Ishikawa (cell line): ENCODE data around the gene KLRC4.
A peak's percentile ranks its signal among the peaks of the same experiment; 100 is the strongest.

Experiments used
- CEBPB ChIP-seq: IDR thresholded peaks from 2 replicates; pipeline ENCODE4 v1.6.1; 2012
- CREB1 ChIP-seq: IDR thresholded peaks from 2 replicates; pipeline ENCODE4 v1.6.1; 2012; ENCODE audit warnings: low read depth
- EGR1 ChIP-seq: IDR thresholded peaks from 2 replicates; pipeline ENCODE4 v1.6.1; 2012
- EP300 ChIP-seq: IDR thresholded peaks from 2 replicates; pipeline ENCODE4 v1.6.1; 2012; ENCODE audit warnings: borderline replicate concordance
- FOXM1 ChIP-seq: IDR thresholded peaks from 2 replicates; pipeline ENCODE4 v1.6.1; 2012; ENCODE audit warnings: low read depth, borderline replicate concordance
- NFIC ChIP-seq: IDR thresholded peaks from 2 replicates; pipeline ENCODE4 v1.6.1; 2012
- RAD21 ChIP-seq: IDR thresholded peaks from 2 replicates; pipeline ENCODE4 v1.6.1; 2012; ENCODE audit warnings: low read depth
- TAF1 ChIP-seq: IDR thresholded peaks from 2 replicates; pipeline ENCODE4 v1.6.1; 2012; ENCODE audit warnings: low read depth, mild to moderate bottlenecking
- TCF12 ChIP-seq: IDR thresholded peaks from 2 replicates; pipeline ENCODE4 v1.6.1; 2012; ENCODE audit warnings: low read depth
- TEAD4 ChIP-seq: IDR thresholded peaks from 2 replicates; pipeline ENCODE4 v1.6.1; 2012
- YY1 ChIP-seq: IDR thresholded peaks from 2 replicates; pipeline ENCODE4 v1.6.1; 2012; ENCODE audit warnings: low read depth
- ZBTB7A ChIP-seq: IDR thresholded peaks from 2 replicates; pipeline ENCODE4 v1.6.1; 2012; ENCODE audit warnings: low read depth
- TF ChIP-seq, protein P1 (sequence below): IDR thresholded peaks from 2 replicates; pipeline ENCODE4 v1.6.1; 2012
- TF ChIP-seq, protein P2 (sequence below): IDR thresholded peaks from 2 replicates; pipeline ENCODE4 v1.6.1; 2012
- TF ChIP-seq, protein P3 (sequence below): IDR thresholded peaks from 2 replicates; pipeline ENCODE4 v1.6.1; 2012; ENCODE audit warnings: low read depth, mild to moderate bottlenecking

KLRC4 gene

DNA sequence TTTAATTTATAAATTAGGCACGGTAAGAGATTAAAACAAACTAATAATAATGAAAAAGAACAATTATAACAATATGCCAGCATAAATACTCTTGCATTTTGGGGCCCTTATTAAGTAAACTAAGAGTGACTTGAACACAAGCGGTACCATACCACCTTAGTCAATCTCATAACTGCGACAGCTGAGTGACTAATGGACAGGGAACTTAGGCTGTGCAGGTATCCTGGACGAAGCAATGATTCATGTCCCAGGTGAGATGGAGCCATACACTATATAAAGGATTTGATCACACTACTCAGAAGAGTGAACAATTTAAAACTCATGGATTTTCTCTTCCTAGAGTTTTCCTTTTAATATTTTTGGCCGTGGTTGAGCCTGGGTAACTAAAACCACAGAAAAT lies 4.3 kb downstream of the KLRC4 start:
- TF ChIP-seq, protein P1, sequence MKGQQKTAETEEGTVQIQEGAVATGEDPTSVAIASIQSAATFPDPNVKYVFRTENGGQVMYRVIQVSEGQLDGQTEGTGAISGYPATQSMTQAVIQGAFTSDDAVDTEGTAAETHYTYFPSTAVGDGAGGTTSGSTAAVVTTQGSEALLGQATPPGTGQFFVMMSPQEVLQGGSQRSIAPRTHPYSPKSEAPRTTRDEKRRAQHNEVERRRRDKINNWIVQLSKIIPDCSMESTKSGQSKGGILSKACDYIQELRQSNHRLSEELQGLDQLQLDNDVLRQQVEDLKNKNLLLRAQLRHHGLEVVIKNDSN, result no peak
- no peak for TF ChIP-seq NFIC
- no peak for TF ChIP-seq CREB1
- TF ChIP-seq TEAD4, result no peak
- no peak for TF ChIP-seq YY1
- no peak for TF ChIP-seq EP300
- TF ChIP-seq ZBTB7A, result no peak
- no peak for TF ChIP-seq RAD21
- TF ChIP-seq TAF1, result no peak
- TF ChIP-seq TCF12, result no peak
- TF ChIP-seq CEBPB, result no peak
- TF ChIP-seq, protein P2, sequence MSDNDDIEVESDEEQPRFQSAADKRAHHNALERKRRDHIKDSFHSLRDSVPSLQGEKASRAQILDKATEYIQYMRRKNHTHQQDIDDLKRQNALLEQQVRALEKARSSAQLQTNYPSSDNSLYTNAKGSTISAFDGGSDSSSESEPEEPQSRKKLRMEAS, result no peak

DNA sequence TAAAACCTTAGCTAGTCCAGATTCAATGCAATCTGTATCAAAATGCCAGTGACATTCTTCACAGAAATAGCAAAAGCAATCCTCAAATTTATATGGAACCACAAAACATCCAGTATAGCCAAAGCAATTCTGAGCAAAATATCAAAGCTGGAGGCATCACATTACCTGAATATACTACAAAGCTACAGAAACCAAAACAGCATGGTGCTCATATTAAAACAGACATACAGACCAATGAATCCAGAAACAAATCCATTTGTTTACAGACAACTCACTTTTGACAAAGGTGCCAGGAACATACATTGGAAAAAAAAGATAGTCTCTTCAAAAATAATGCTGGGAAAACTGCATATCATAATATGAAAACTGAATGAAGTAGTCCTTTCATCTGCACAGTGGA lies 4.8 kb downstream of the KLRC4 start:
- TF ChIP-seq ZBTB7A (no peak), RAD21 (no peak), NFIC (no peak)
- TF ChIP-seq, protein P2, result no peak

DNA sequence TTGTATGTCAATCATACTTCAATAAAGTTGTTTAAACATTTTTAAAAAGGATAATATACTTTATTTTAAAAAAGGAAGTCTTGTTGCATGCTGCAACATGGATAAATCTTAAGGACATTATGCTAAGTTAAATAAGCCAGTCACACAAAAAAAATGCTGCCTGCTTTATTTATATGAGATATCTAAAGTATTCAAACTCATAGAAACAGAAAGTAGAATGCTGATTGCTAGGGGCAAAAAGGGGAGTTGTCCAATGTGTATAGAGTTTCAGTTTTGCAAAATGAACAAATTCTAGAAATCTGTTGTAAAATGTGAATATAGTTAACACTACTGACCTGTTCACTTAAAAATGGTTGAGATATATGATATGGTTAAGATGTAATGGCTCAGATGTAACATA lies 8.7 kb downstream of the KLRC4 start:
- TF ChIP-seq, protein P1, result no peak
- TF ChIP-seq CEBPB (no peak), TCF12 (no peak), FOXM1 (no peak), RAD21 (no peak)
- TF ChIP-seq, protein P3, sequence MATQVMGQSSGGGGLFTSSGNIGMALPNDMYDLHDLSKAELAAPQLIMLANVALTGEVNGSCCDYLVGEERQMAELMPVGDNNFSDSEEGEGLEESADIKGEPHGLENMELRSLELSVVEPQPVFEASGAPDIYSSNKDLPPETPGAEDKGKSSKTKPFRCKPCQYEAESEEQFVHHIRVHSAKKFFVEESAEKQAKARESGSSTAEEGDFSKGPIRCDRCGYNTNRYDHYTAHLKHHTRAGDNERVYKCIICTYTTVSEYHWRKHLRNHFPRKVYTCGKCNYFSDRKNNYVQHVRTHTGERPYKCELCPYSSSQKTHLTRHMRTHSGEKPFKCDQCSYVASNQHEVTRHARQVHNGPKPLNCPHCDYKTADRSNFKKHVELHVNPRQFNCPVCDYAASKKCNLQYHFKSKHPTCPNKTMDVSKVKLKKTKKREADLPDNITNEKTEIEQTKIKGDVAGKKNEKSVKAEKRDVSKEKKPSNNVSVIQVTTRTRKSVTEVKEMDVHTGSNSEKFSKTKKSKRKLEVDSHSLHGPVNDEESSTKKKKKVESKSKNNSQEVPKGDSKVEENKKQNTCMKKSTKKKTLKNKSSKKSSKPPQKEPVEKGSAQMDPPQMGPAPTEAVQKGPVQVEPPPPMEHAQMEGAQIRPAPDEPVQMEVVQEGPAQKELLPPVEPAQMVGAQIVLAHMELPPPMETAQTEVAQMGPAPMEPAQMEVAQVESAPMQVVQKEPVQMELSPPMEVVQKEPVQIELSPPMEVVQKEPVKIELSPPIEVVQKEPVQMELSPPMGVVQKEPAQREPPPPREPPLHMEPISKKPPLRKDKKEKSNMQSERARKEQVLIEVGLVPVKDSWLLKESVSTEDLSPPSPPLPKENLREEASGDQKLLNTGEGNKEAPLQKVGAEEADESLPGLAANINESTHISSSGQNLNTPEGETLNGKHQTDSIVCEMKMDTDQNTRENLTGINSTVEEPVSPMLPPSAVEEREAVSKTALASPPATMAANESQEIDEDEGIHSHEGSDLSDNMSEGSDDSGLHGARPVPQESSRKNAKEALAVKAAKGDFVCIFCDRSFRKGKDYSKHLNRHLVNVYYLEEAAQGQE, result no peak

DNA sequence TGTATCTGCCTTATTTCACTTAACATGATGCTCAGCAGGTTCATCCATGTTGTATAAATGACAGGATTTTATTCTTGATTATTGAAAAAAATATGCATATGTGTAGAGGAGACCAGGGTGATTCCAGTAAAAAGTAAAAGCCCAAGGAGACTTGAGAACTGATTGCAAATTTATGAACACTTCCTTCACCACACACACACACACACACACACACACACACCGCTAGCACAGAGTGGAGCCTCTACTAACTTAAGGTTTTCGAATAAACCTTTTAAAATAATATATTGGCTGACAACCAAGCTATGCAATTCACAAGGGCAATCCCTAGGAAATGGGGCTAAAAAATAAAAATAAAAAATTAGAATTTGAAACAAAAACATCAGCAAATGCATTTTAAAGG lies 11.4 kb downstream of the KLRC4 start:
- TF ChIP-seq CEBPB (no peak), ZBTB7A (no peak), EP300 (no peak), YY1 (no peak), TCF12 (no peak), NFIC (no peak), RAD21 (no peak), TAF1 (no peak), EGR1 (no peak), FOXM1 (no peak), TEAD4 (no peak), CREB1 (no peak)
- TF ChIP-seq, protein P1, result no peak
- TF ChIP-seq, protein P2, result no peak
- TF ChIP-seq, protein P3, result no peak

DNA sequence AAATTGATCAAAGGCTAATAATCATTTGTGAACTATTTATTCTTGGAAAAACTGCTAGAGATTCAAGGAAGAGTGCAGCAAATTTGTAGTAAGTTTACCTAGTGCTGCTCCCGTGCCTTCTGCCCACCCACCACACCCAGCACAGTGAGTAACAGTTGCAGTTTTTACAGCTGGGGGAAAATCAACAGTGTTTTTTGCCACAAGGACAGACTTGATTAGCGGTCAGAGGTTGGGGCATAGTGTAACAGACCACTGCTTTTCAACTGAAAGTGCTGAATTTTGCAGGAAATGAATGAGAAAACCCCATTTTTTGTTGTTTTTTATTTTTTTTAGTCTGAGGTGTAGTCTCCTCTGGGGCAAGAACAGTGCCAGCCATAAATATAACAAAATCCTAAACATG lies 12.3 kb downstream of the KLRC4 start:
- TF ChIP-seq NFIC (no peak), CREB1 (no peak), CEBPB (no peak)

DNA sequence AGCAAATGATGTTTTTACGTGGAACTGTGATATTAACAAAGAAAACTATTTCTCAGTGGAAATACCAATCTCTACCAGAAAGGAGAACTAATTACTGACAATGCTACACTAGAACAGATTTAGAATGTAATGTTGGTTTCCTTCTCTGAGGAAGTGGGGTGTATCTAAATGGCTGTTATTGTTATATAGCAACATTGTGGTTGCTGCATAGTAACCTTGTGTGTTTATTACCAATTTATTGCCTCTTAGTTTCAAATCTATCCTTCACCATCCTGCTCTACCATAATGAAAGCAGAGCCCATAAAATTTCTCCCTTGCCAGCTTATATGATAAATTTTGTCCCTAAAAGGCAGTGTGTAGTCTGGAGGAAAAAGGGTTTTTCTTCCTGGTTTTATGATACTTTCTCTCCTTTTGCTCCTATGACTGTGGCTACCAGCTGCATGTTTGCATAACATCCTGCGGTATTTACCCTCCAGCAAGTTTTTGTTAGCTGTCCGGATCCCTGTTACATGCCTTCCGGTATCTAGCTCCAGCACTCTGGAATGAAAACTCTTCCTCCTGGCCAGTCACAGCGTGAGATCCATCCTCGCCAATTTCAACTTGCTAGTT lies 14.1 kb downstream of the KLRC4 start:
- 0 out of 2 replicates have a peak, but pooled peaks have one; percentile 21 for TF ChIP-seq NFIC
- no peak for TF ChIP-seq EP300

DNA sequence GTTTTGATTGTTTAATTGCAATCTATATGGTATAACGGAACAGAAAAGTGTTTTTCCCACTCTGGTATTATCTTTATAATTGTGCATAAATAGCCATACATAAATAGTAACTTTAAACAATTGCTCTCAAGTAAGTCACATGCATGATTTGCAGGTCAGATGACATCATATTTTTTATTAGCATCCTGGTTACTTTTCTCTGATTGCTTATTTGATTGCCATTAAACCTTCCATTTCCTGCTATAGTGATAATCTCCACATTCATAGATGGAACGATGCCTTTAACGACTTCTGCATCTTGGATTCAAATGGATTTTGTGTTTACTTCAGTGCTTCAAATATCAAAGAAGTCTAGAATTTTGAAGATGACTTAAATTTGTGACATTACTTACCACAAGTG lies 16.3 kb downstream of the KLRC4 start:
- TF ChIP-seq ZBTB7A (no peak), FOXM1 (no peak), CEBPB (no peak), TEAD4 (no peak), EGR1 (no peak), RAD21 (no peak), TCF12 (no peak), CREB1 (no peak), EP300 (no peak), YY1 (no peak), NFIC (no peak), TAF1 (no peak)
- TF ChIP-seq, protein P3, result no peak
- TF ChIP-seq, protein P2, result no peak
- TF ChIP-seq, protein P1, result no peak
